OCI-LY7 (cell line): ENCODE measurements around the gene BORCS6. TPM values are rescaled to one million over a fixed set of nuclear protein-coding genes. Genes with fewer than 3 reads are reported as not detected.

ENCODE experiments used
- BruUV-seq: library from RNA; stranded (reverse); fragments of 400-500 nt; replicated peaks from 2 replicates; lab custom pipeline; 2021; lab: Mats Ljungman, UMichigan
- CTCF ChIA-PET: fragments of 300-600 bp; sonication (Branson Sonifier 250); formaldehyde crosslinking; loops from one replicate; lab custom pipeline; 2022; ENCODE audit warnings: antibody characterized with exemption; ENCODE audit not compliant: unreplicated experiment; lab: Charles Lee
- POLR2A ChIA-PET: fragments of 300-600 bp; sonication (Branson Sonifier 250); formaldehyde crosslinking; loops from one replicate; lab custom pipeline; 2022; ENCODE audit warnings: antibody characterized with exemption; lab: Charles Lee
- DNase-seq: peaks from one replicate; pipeline ENCODE4 v3.0.0-alpha.2; 2015; ENCODE audit warnings: low spot score
- H2AFZ ChIP-seq: fragments of 200-600 bp; sonication (generic), shearing (Covaris generic); 2 replicates; pipeline ENCODE4 v1.6.1; 2014; ENCODE audit warnings: mild to moderate bottlenecking, antibody characterized with exemption, low read length, moderate library complexity
- H3K27ac ChIP-seq: fragments of 200-600 bp; sonication (generic); 2 replicates; pipeline ENCODE4 v1.5.1; 2014; ENCODE audit warnings: mixed run types, low read depth, mild to moderate bottlenecking, moderate library complexity, low read length, inconsistent platforms; ENCODE audit not compliant: poor library complexity, severe bottlenecking
- H3K36me3 ChIP-seq: fragments of 200-600 bp; sonication (generic); 2 replicates; pipeline ENCODE4 v1.6.1; 2014; ENCODE audit warnings: mild to moderate bottlenecking, antibody characterized with exemption, low read length, moderate library complexity, mixed read lengths; ENCODE audit not compliant: insufficient read depth
- H3K4me1 ChIP-seq: fragments of 200-600 bp; sonication (generic); 2 replicates; pipeline ENCODE4 v1.5.1; 2014; ENCODE audit warnings: mild to moderate bottlenecking, low read length; ENCODE audit not compliant: insufficient read depth, poor library complexity, severe bottlenecking
- H3K4me2 ChIP-seq: fragments of 200-600 bp; sonication (generic); 2 replicates; pipeline ENCODE4 v1.6.1; 2014; ENCODE audit warnings: mild to moderate bottlenecking, low read length
- H3K4me3 ChIP-seq: fragments of 200-600 bp; sonication (generic); 2 replicates; pipeline ENCODE4 v1.5.1; 2014; ENCODE audit warnings: mild to moderate bottlenecking, low read depth, low read length; ENCODE audit not compliant: poor library complexity, severe bottlenecking
- H3K79me2 ChIP-seq: fragments of 200-600 bp; sonication (generic); 2 replicates; pipeline ENCODE4 v1.6.1; 2016; ENCODE audit warnings: low read depth, mild to moderate bottlenecking, low read length, moderate library complexity, mixed read lengths; ENCODE audit not compliant: insufficient read depth
- H3K9me2 ChIP-seq: fragments of 200-600 bp; sonication (generic); 2 replicates; pipeline ENCODE4 v1.6.1; 2016; ENCODE audit warnings: mild to moderate bottlenecking, low read length, mixed read lengths; ENCODE audit not compliant: insufficient read depth
- H3K9me3 ChIP-seq: fragments of 200-600 bp; sonication (generic); 2 replicates; pipeline ENCODE4 v1.6.1; 2014; ENCODE audit warnings: mild to moderate bottlenecking, mixed run types, low read length, mixed read lengths
- H4K20me1 ChIP-seq: fragments of 200-600 bp; sonication (generic); 2 replicates; pipeline ENCODE4 v1.6.1; 2014; ENCODE audit warnings: mild to moderate bottlenecking, antibody characterized with exemption, low read length, moderate library complexity, mixed read lengths; ENCODE audit not compliant: insufficient read depth
- CTCF ChIP-seq: fragments of 200-600 bp; sonication (generic); conservative IDR thresholded peaks from 2 replicates; pipeline ENCODE4 v1.5.1; 2014; ENCODE audit warnings: mild to moderate bottlenecking, antibody characterized with exemption, low read length, moderate library complexity, mixed read lengths
- EZH2phosphoT487 ChIP-seq: fragments of 200-600 bp; sonication (generic); IDR thresholded peaks from 2 replicates; pipeline ENCODE4 v1.6.1; 2018; ENCODE audit warnings: low read depth, borderline replicate concordance, mild to moderate bottlenecking, mixed run types, antibody characterized with exemption, low read length, moderate library complexity, mixed read lengths
- intact Hi-C: fragments of 100-400 bp; cut with micrococcal nuclease; formaldehyde crosslinking; loops from one replicate; pipeline ENCODE4 v1.10.0; 2022; ENCODE audit not compliant: unreplicated experiment
- total RNA-seq, 2 experiments: library from RNA; depleted of rRNA in 1 of 2; stranded (reverse); fragments of >200 nt in 1 of 2; shearing (Covaris generic) in 1 of 2; gene quantifications; 2 replicates each; pipeline ENCODE4 v1.2.3, GENCODE V29; 2014 to 2022

Gene BORCS6
- total RNA-seq, 2 experiments from 2014 or later, result 12.7 to 13.9 TPM

- H3K27ac ChIP-seq, result no peak overlapping the region
- CTCF ChIA-PET, result no interaction called here
- H2AFZ ChIP-seq, result no peak overlapping the region
- POLR2A ChIA-PET, result interaction anchor here (0.6 kb wide), 1 partner anchor 161 kb away, joined by 3 read pairs; no protein-coding TSS in a partner anchor
- BruUV-seq, result no TSS peak
- no peaks in the 10 kb centered on the region for H3K9me2 ChIP-seq
- H4K20me1 ChIP-seq, result no peaks in the 10 kb centered on the region; the same call in 1 of the 2 replicates
- no peak overlapping the region for H3K4me3 ChIP-seq
- no peaks in the 10 kb centered on the region for H3K9me3 ChIP-seq
- H3K4me2 ChIP-seq, result no peak overlapping the region
- H3K36me3 ChIP-seq, result peaks cover 71% of the 10 kb centered on the region
- TF ChIP-seq CTCF (no peak), EZH2phosphoT487 (no peak)
- peaks cover 10% of the 10 kb centered on the region for H3K4me1 ChIP-seq
- intact Hi-C loops, result no loop called here
- DNase-seq, result no peak
- H3K79me2 ChIP-seq, result peaks cover 8% of the 10 kb centered on the region; the same call in 1 of the 2 replicates
These were observed 42.7 kb downstream of the BORCS6 start for GRCh38 chr17:8147141-8147804.

GRCh38 chr17:8146381-8147140, 43.4 kb downstream of the BORCS6 start:
- Histone ChIP-seq H3K4me1 (peaks cover 9% of the 10 kb centered on the region), H3K4me3 (no peak overlapping the region), H4K20me1 (no peaks in the 10 kb centered on the region; the same call in 1 of the 2 replicates), H3K9me3 (no peaks in the 10 kb centered on the region), H3K9me2 (no peaks in the 10 kb centered on the region), H2AFZ (no peak overlapping the region), H3K36me3 (peaks cover 72% of the 10 kb centered on the region), H3K4me2 (no peak overlapping the region), H3K79me2 (peaks cover 8% of the 10 kb centered on the region; the same call in 1 of the 2 replicates), H3K27ac (no peak overlapping the region)
- DNase-seq, result no peak
- intact Hi-C loops, result no loop called here
- CTCF ChIA-PET, result no interaction called here
- TF ChIP-seq EZH2phosphoT487 (no peak), CTCF (no peak)
- BruUV-seq, result no TSS peak
- POLR2A ChIA-PET, result no interaction called here
